GM13976 (cell line): ENCODE results near the gene CFAP100.

Experiments
- DNase-seq: peaks from one replicate; pipeline ENCODE4 v3.0.0; 2012; ENCODE audit warnings: low spot score
- CTCF ChIP-seq: IDR thresholded peaks from 2 replicates; pipeline ENCODE4 v1.5.1; 2012; ENCODE audit warnings: borderline replicate concordance, mild to moderate bottlenecking; ENCODE audit not compliant: insufficient read depth; ENCODE audit errors: extremely low read depth, missing control alignments, control extremely low read depth
- in situ Hi-C: fragments of 300-500 bp; cut with MboI; formaldehyde crosslinking; loops from one replicate; pipeline ENCODE4 v1.12.0; 2022; ENCODE audit warnings: low sequenced_read_pairs, mixed read lengths, inconsistent platforms; ENCODE audit not compliant: unreplicated experiment

The CFAP100 gene

GRCh38 chr3:126475413-126476114 is 80.9 kb downstream of the CFAP100 start, which contains the start of gene ZXDC:
Gene ZXDC (minus strand): TSS chr3:126475891. CDS start chr3:126475865, 26 bp downstream.
- in situ Hi-C loops: no loop called here
- TF ChIP-seq CTCF: peak; percentile 81

GRCh38 chr3:126476166-126477060 is 81.7 kb downstream of the CFAP100 start:
- no peak for DNase-seq
- in situ Hi-C loops: no loop called here
- TF ChIP-seq CTCF: no peak

More at GRCh38 chr3:126475413-126476114, 80.9 kb downstream of the CFAP100 start, which contains the start of gene ZXDC:
- DNase-seq: peak; percentile 100

- in situ Hi-C loops: no loop called here
- DNase-seq: no peak
- no peak for TF ChIP-seq CTCF
These were observed 82.3 kb downstream of the CFAP100 start for GRCh38 chr3:126477061-126477380.

GRCh38 chr3:126478581-126479310 is 84.0 kb downstream of the CFAP100 start:
- TF ChIP-seq CTCF: no peak
- no peak for DNase-seq
- in situ Hi-C loops: no loop called here

GRCh38 chr3:126479642-126480041 is 84.9 kb downstream of the CFAP100 start:
- in situ Hi-C loops: no loop called here
- DNase-seq: no peak
- no peak for TF ChIP-seq CTCF

DNA sequence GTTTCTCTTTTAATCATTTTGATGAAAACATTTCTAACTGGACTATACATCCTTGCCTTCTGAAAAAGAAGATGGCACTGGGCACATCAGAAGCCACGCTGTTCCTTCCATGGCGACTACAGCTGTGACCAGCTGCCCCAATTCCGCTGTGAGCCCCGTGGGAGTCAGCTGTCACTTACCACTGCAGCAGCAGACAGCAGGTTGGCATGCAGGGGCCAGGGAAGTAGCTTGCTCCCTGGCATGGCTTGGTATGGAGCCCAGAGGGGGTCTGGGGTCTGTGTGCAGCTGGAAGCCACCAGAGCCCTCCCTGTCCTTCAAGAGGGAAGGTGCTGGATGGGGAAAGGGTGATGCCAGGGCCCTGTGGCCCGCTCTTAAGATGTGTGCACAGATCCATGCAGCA is 85.5 kb downstream of the CFAP100 start:
- in situ Hi-C loops: no loop called here
- TF ChIP-seq CTCF: no peak
- no peak for DNase-seq
